ENCODE measurements around the gene NLGN1.
"Not testable (repeated sequence)": the region's sequence is repeated elsewhere in the genome, so short reads cannot be mapped to it uniquely, and the experiment has no call there.

The NLGN1 gene

DNA sequence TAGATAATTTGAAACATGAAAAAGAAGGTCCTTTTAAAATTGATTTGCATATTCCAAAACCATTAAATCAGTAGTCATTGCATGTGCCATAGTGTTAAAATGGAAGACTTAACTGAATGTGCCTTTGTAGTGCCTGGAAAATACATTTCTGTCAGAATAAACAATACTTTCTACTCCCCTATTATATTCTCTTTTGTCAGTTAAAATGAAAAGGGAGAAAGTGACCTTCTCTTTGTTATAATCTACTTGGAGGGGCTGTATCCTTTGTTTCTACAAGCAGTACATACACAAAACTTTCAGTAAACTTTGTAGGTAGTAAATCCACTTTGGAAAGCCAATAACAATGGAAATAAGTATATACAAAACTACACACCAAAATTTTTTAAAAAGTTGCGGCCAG is 189.5 kb downstream of the NLGN1 start:
- no CpG with 5 or more reads among the region's 1 CpG for WGBS (ENCODE audit: insufficient coverage, insufficient read length)
- Histone ChIP-seq H3K36me3 (ENCODE audit: control insufficient read depth, insufficient read depth, low read length) (no peaks in the 10 kb centered on the region), H3K4me1 (ENCODE audit: control insufficient read depth, insufficient read depth, low read length) (no peaks in the 10 kb centered on the region), H3K9me3 (ENCODE audit: control insufficient read depth, insufficient read depth, low read length) (no peaks in the 10 kb centered on the region), H3K27me3 (ENCODE audit: control insufficient read depth, insufficient read depth, low read length) (0 out of 2 replicates have a peak, but pooled peaks cover 1% of the 10 kb centered on the region), H3K27ac (ENCODE audit: low read length) (no peak overlapping the region), H3K4me3 (ENCODE audit: low read length) (no peak overlapping the region)
- no peak for DNase-seq (ENCODE audit: low read depth, low spot score)

DNA sequence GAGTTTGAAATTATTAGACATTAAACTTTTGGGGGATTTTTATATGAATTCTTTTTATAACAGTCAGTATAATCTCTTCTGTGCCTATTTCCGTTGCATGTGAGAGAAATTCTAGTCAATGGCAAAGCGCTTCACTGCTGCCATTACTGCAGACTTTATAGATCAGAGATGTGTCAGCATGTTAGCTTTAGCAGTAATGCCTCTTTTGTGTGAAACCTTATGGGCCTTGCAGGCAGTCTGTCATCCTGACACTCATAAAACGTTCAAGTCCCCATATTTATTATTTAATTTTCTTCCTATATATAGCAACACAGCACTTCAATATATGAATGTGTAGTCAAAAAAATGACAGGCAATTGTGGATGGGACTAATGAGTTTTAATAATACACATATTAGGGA is 191.0 kb downstream of the NLGN1 start:
- Histone ChIP-seq H3K27me3 (ENCODE audit: control insufficient read depth, insufficient read depth, low read length) (0 out of 2 replicates have a peak, but pooled peaks cover 1% of the 10 kb centered on the region), H3K36me3 (ENCODE audit: control insufficient read depth, insufficient read depth, low read length) (no peaks in the 10 kb centered on the region), H3K9me3 (ENCODE audit: control insufficient read depth, insufficient read depth, low read length) (no peaks in the 10 kb centered on the region), H3K4me1 (ENCODE audit: control insufficient read depth, insufficient read depth, low read length) (no peaks in the 10 kb centered on the region), H3K27ac (ENCODE audit: low read length) (no peak overlapping the region), H3K4me3 (ENCODE audit: low read length) (no peak overlapping the region)
- WGBS (ENCODE audit: insufficient coverage, insufficient read length) = no CpG with 5 or more reads among the region's 3 CpGs
- DNase-seq (ENCODE audit: low read depth, low spot score) = no peak

DNA sequence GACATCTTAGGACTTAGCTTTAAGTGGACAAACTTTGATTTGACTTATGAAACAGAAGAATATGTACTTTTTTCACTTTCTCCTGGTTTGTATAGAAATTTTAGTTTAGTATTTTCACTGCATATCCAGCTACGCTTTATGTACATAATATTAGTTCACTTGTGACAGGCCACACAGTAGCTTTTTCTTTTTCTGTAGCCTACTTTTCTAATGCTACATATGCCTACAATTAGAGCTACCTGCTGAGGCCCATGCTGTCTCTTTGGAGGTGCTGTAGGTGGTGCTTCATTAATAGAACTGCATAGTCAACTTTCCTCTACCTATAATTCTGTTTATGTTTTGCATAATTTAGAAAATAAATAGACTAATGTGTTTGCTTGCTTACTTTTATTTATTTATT is 191.6 kb downstream of the NLGN1 start:
- no peaks in the 10 kb centered on the region for H3K9me3 ChIP-seq (ENCODE audit: control insufficient read depth, insufficient read depth, low read length)
- no peaks in the 10 kb centered on the region for H3K36me3 ChIP-seq (ENCODE audit: control insufficient read depth, insufficient read depth, low read length)
- WGBS (ENCODE audit: insufficient coverage, insufficient read length) = no CpG with 5 or more reads among the region's 1 CpG
- H3K27ac ChIP-seq (ENCODE audit: low read length) = no peak overlapping the region
- no peaks in the 10 kb centered on the region for H3K4me1 ChIP-seq (ENCODE audit: control insufficient read depth, insufficient read depth, low read length)
- no peak overlapping the region for H3K4me3 ChIP-seq (ENCODE audit: low read length)
- no peak for DNase-seq (ENCODE audit: low read depth, low spot score)
- H3K27me3 ChIP-seq (ENCODE audit: control insufficient read depth, insufficient read depth, low read length) = 0 out of 2 replicates have a peak, but pooled peaks cover 1% of the 10 kb centered on the region

DNA sequence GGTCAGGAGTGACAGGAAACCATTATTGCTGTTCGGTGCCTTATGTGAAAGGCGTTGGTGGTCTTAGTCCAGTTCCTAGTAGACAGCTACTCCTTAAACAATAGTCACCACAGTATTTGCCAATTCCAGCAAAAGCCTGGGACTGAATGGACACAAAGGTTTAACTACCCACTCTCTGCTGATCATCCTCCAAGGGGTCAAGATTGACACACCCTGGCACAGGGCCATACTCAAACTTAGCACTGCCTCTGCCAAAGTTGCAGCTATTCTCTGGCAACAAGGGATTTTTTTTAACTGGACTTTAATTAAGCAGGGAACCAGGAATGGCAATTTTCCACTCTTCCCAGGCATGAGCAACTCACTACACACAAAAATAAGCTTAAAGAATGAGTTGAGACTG is 193.9 kb downstream of the NLGN1 start:
- no peak overlapping the region for H3K27ac ChIP-seq (ENCODE audit: low read length)
- no peaks in the 10 kb centered on the region for H3K9me3 ChIP-seq (ENCODE audit: control insufficient read depth, insufficient read depth, low read length)
- peaks cover 2% of the 10 kb centered on the region; the same call in 1 of the 2 replicates for H3K4me1 ChIP-seq (ENCODE audit: control insufficient read depth, insufficient read depth, low read length)
- WGBS (ENCODE audit: insufficient coverage, insufficient read length) = no CpG with 5 or more reads among the region's 2 CpGs
- H3K36me3 ChIP-seq (ENCODE audit: control insufficient read depth, insufficient read depth, low read length) = no peaks in the 10 kb centered on the region
- no peak for DNase-seq (ENCODE audit: low read depth, low spot score)
- no peaks in the 10 kb centered on the region for H3K27me3 ChIP-seq (ENCODE audit: control insufficient read depth, insufficient read depth, low read length)
- H3K4me3 ChIP-seq (ENCODE audit: low read length) = no peak overlapping the region

GRCh38 chr3:173594881-173595280 is 197.3 kb downstream of the NLGN1 start:
- H3K27me3 ChIP-seq (ENCODE audit: control insufficient read depth, insufficient read depth, low read length); H3K36me3 ChIP-seq (ENCODE audit: control insufficient read depth, insufficient read depth, low read length); H3K4me1 ChIP-seq (ENCODE audit: control insufficient read depth, insufficient read depth, low read length); DNase-seq (ENCODE audit: low read depth, low spot score); H3K27ac ChIP-seq (ENCODE audit: low read length); H3K9me3 ChIP-seq (ENCODE audit: control insufficient read depth, insufficient read depth, low read length); H3K4me3 ChIP-seq (ENCODE audit: low read length): not testable (repeated sequence)
- no CpG with 5 or more reads among the region's 3 CpGs for WGBS (ENCODE audit: insufficient coverage, insufficient read length)

GRCh38 chr3:173599673-173600072 is 202.1 kb downstream of the NLGN1 start:
- DNase-seq (ENCODE audit: low read depth, low spot score) = no peak
- WGBS (ENCODE audit: insufficient coverage, insufficient read length) = no CpG with 5 or more reads among the region's 2 CpGs

GRCh38 chr3:173614522-173614921 is 217.0 kb downstream of the NLGN1 start:
- H3K4me3 ChIP-seq (ENCODE audit: low read length) = no peak overlapping the region
- no peaks in the 10 kb centered on the region for H3K27me3 ChIP-seq (ENCODE audit: control insufficient read depth, insufficient read depth, low read length)
- H3K27ac ChIP-seq (ENCODE audit: low read length) = no peak overlapping the region
- H3K4me1 ChIP-seq (ENCODE audit: control insufficient read depth, insufficient read depth, low read length) = no peaks in the 10 kb centered on the region
- no peaks in the 10 kb centered on the region for H3K36me3 ChIP-seq (ENCODE audit: control insufficient read depth, insufficient read depth, low read length)
- H3K9me3 ChIP-seq (ENCODE audit: control insufficient read depth, insufficient read depth, low read length) = no peaks in the 10 kb centered on the region
- DNase-seq (ENCODE audit: low read depth, low spot score) = no peak

More at GRCh38 chr3:173599673-173600072, 202.1 kb downstream of the NLGN1 start:
- Histone ChIP-seq H3K4me1 (ENCODE audit: control insufficient read depth, insufficient read depth, low read length) (peaks cover 2% of the 10 kb centered on the region; the same call in 1 of the 2 replicates), H3K9me3 (ENCODE audit: control insufficient read depth, insufficient read depth, low read length) (no peaks in the 10 kb centered on the region), H3K27me3 (ENCODE audit: control insufficient read depth, insufficient read depth, low read length) (no peaks in the 10 kb centered on the region), H3K4me3 (ENCODE audit: low read length) (no peak overlapping the region), H3K36me3 (ENCODE audit: control insufficient read depth, insufficient read depth, low read length) (no peaks in the 10 kb centered on the region), H3K27ac (ENCODE audit: low read length) (no peak overlapping the region)

- H3K27ac ChIP-seq (ENCODE audit: low read length) = no peak overlapping the region
- H3K9me3 ChIP-seq (ENCODE audit: control insufficient read depth, insufficient read depth, low read length) = no peaks in the 10 kb centered on the region
- no peaks in the 10 kb centered on the region for H3K27me3 ChIP-seq (ENCODE audit: control insufficient read depth, insufficient read depth, low read length)
- no peak overlapping the region for H3K4me3 ChIP-seq (ENCODE audit: low read length)
- H3K4me1 ChIP-seq (ENCODE audit: control insufficient read depth, insufficient read depth, low read length) = no peaks in the 10 kb centered on the region
- H3K36me3 ChIP-seq (ENCODE audit: control insufficient read depth, insufficient read depth, low read length) = no peaks in the 10 kb centered on the region
- no peak for DNase-seq (ENCODE audit: low read depth, low spot score)
These were observed 218.1 kb downstream of the NLGN1 start for GRCh38 chr3:173615661-173616060.

DNA sequence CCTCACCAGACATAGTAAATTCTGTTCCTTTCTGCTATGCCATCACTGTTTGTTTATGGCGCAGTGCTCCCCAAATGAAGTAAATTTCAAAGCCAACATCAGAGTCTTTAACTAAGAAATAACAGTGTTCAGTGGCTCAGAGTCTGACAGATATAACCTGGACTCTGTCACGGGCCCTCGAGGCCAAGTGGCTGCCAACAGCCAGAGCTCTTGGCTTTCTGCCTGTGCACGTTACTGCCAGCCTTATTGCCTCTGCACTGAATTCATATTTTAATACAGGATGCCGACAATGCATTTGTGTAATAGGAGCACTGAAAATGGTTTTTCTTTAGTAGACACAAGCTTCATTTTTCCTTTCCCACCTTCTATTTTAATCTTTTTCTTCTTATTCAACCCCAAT is 219.9 kb downstream of the NLGN1 start:
- Histone ChIP-seq H3K27ac (ENCODE audit: low read length) (no peak overlapping the region), H3K36me3 (ENCODE audit: control insufficient read depth, insufficient read depth, low read length) (no peaks in the 10 kb centered on the region), H3K27me3 (ENCODE audit: control insufficient read depth, insufficient read depth, low read length) (no peaks in the 10 kb centered on the region), H3K4me1 (ENCODE audit: control insufficient read depth, insufficient read depth, low read length) (no peaks in the 10 kb centered on the region), H3K4me3 (ENCODE audit: low read length) (no peak overlapping the region), H3K9me3 (ENCODE audit: control insufficient read depth, insufficient read depth, low read length) (no peaks in the 10 kb centered on the region)
- no CpG with 5 or more reads among the region's 5 CpGs for WGBS (ENCODE audit: insufficient coverage, insufficient read length)
- no peak for DNase-seq (ENCODE audit: low read depth, low spot score)

GRCh38 chr3:173618148-173618547 is 220.6 kb downstream of the NLGN1 start:
- no peak for DNase-seq (ENCODE audit: low read depth, low spot score)
- no peak overlapping the region for H3K27ac ChIP-seq (ENCODE audit: low read length)
- no CpG with 5 or more reads among the region's 4 CpGs for WGBS (ENCODE audit: insufficient coverage, insufficient read length)
- H3K9me3 ChIP-seq (ENCODE audit: control insufficient read depth, insufficient read depth, low read length) = no peaks in the 10 kb centered on the region
- no peaks in the 10 kb centered on the region for H3K27me3 ChIP-seq (ENCODE audit: control insufficient read depth, insufficient read depth, low read length)
- no peaks in the 10 kb centered on the region for H3K36me3 ChIP-seq (ENCODE audit: control insufficient read depth, insufficient read depth, low read length)
- no peaks in the 10 kb centered on the region for H3K4me1 ChIP-seq (ENCODE audit: control insufficient read depth, insufficient read depth, low read length)
- H3K4me3 ChIP-seq (ENCODE audit: low read length) = no peak overlapping the region

DNA sequence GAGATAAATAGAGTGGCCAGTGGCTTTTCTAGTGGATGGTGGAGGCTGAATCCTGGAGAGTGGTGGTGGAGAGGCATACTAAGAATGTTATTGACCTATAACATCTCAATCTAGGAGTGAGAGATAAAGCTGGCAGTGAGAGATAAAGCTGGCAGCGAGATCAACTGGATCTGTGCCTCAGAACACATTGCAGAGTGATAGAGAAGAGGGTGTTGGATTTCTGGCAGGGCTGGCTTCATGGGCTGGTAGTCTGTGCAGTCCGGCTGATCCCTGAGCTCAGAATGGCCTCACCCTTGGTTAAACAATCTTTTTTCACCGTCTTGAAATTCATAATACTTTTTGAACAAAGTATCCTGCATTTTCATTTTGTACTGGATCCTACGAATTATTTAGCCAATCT is 221.2 kb downstream of the NLGN1 start:
- H3K27ac ChIP-seq (ENCODE audit: low read length) = no peak overlapping the region
- no peak for DNase-seq (ENCODE audit: low read depth, low spot score)
- H3K4me1 ChIP-seq (ENCODE audit: control insufficient read depth, insufficient read depth, low read length) = no peaks in the 10 kb centered on the region
- H3K9me3 ChIP-seq (ENCODE audit: control insufficient read depth, insufficient read depth, low read length) = no peaks in the 10 kb centered on the region
- no CpG with 5 or more reads among the region's 4 CpGs for WGBS (ENCODE audit: insufficient coverage, insufficient read length)
- H3K27me3 ChIP-seq (ENCODE audit: control insufficient read depth, insufficient read depth, low read length) = no peaks in the 10 kb centered on the region
- no peaks in the 10 kb centered on the region for H3K36me3 ChIP-seq (ENCODE audit: control insufficient read depth, insufficient read depth, low read length)
- H3K4me3 ChIP-seq (ENCODE audit: low read length) = no peak overlapping the region
